GM19099 (cell line): ENCODE data around the gene CREB5.

Experiments
- POLR2A ChIP-seq: IDR thresholded peaks from 3 replicates; pipeline ENCODE4 v1.6.1; 2011; ENCODE audit warnings: low read depth; ENCODE audit not compliant: insufficient read length; ENCODE audit errors: extremely low read depth

CREB5 gene

DNA sequence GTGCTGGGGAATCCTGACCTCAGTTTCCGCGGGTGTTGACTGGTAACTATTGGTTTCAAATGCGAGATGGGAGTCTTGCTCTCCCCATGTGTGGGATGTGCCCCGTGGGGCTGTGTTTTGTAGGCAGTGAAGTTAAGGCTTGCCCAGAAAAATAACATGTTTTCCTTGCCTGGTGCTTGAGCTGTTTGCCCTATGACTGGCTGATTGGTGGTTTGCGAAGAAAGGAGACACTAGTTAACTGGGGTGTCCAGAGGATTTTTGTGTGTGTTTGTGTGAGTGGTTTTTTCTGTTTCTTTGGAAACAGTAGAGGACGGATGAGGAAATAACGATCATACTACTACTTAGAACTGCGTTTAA lies 61.9 kb downstream of the CREB5 start:
- TF ChIP-seq POLR2A: no peak

DNA sequence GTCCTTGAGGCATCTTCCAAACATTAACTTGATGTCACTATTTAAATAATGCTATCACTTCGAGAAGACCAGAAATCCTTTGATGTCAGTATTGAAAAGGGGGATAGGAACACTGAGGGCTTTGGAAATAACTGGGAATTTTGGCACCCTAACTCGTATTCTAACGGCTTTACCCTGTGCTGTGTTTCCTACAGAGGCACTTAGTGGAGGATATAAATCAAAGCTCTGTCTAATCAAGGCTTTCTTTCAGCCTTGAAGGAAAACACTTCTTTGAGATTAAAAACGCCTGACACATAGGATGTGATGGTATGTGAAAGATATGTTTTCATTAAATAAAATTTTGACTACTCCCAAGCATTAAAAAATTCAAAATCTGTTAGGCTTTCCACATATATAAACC lies 62.3 kb downstream of the CREB5 start:
- TF ChIP-seq POLR2A: no peak

DNA sequence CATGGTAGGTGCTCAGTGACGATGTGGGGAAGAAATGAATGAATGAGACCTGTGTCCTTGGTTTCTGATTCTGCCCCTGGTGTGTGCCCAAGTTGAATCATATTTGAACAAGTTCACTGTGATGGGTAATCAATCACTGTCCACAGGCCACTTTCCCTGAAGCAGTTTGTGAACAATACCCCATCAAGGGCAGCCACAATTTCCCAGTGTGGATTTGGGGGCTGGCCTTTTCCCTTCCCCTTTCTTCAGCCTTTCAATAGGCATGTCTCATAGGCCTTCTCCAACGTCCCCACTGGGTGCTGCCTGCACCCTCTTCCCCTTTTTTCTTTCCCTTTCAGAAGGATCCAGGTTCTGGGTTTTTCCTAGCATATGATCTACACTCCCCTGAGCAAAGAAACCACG lies 64.7 kb downstream of the CREB5 start:
- no peak for TF ChIP-seq POLR2A

DNA sequence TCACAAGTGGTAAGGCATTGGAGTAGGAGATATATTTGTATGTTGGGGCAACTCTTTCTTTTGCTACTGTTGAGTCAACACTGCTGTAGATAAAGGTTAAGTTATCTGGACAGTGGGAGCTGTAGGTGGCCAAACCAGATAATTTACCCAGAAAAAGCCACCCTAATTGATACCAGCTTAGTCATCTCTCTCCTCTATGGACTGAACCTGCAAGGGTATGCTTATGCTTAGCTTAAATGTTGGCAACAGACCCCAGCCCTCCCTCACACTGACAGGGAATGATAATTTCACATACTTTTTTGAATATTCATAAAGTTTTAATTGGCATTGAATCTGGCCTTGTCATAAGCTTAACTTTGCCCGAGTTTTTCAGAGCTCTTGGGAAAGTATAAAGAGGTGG lies 66.3 kb downstream of the CREB5 start:
- no peak for TF ChIP-seq POLR2A

DNA sequence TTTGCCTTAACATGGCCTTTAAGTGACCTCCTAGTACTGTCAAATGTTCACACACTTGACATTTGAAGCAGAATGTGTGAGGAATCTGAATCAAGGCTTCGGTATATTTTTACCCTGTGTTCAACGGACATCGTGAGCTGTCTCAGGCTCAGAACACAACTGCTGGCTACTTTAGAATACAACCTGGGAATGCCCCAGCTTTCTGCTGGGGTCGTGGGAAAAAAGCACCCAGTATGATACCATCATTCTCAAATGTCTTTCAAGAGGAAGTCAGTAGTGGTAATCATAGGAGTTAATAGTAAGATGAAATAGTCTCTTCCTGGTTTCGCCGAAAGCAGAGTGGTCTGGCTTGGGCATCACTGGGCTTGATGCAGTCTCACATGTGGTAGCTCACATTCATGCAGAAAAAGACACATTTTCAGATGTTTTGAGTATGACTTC lies 67.2 kb downstream of the CREB5 start:
- TF ChIP-seq POLR2A: no peak

DNA sequence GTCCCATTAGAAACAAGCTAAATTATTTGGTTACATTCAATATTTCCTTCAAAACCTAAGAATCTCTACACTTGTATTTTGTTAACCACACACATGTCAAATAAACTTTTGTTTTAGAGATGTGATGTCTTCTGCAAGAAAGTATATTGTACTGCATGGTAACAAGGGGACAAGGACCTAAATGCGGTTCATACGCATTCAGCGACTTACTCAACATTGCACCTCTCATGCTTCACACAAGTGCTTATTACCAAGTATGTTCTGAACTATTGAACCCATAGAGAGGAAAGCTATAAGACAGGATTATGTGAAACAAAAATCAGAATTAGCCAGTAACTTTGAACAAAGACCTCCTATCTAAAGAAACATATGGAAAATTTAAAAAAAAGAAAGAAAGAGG lies 68.3 kb downstream of the CREB5 start:
- no peak for TF ChIP-seq POLR2A

DNA sequence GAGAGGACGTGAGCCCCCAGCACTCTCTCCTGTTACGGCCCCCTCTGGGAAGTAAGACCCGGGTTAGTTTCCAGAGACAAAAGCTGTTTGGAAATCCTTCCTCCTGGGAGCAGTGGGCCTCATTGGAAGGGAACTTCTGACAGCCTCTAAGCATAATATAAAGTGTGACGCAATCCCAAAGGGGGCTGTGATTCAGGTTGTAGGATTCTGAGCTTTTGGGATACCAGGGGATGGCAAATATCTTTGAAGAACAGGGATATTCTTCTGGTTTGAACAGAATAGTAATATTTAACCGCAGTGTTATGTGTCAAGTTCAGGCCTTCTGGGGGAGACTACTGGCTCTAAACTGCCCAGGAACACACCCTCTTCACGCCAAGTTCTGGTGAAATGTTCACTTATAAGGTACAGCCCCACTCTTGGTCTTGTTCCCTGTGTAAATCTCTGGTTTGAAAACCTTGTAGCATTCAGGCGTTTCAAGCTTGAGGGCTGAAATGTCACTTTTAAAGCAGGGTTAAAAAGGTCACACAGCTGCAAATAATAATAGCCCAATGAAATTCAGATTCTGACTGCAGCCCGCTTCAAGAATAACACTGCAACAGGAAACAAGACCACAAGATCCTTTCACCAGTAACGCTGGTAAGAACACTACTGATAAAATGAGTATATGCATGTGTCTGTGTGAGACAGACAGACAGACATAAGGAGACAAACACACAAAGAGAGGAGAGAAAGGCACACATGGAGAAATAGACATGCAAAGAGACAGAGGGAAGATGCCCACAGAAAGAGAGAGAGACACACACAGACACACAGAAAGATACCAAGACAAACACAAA lies 69.0 kb downstream of the CREB5 start:
- no peak for TF ChIP-seq POLR2A

DNA sequence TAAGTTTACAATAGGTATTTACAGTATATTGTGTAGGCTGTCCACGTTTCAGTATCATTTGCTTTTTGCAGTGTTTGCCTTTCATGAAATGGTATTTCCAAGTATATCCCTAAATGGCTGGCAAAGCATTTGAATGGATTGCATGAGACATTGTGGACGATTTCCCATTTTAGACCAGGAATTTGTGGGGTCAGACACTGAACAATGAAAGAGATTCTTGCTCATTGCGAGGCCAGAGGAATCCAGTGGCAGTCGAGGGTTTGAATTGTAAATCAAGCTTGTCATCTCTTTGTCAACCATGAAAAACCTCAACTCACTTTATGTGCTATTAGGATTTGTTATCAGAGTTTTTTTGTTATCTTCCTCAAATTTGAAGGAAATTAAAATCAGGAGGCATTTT lies 70.8 kb downstream of the CREB5 start:
- no peak for TF ChIP-seq POLR2A

DNA sequence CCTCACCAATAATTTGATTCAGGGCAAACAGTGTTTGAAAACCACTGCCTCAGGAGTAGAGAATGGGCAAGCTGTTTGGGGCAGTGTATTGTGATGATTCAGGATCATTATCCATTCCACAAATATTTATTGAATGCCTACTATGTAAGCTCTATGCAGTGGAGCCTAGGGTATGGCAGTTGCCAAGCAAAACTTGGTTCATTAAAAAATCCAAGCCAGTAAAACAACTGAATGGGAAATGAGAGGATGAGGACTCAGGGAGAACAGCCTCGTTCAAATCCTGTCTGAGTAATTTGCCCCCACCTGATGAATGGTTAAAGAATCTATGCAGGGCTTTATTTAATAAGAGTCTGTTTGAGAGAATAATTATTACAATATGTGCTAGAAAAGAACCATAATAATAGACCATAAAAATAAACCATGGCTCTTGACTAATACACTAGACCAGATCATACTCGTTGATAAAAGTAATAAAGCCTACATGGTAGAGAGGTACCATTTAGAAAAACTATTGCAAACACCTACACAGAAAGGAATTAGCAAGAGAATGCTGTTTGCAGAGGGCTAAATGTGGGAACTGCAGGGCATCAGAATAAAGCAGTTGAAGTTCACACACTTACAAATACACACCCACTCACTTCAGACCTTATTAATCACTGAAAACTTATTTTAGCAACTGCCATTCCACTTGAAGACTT lies 71.7 kb downstream of the CREB5 start:
- no peak for TF ChIP-seq POLR2A

DNA sequence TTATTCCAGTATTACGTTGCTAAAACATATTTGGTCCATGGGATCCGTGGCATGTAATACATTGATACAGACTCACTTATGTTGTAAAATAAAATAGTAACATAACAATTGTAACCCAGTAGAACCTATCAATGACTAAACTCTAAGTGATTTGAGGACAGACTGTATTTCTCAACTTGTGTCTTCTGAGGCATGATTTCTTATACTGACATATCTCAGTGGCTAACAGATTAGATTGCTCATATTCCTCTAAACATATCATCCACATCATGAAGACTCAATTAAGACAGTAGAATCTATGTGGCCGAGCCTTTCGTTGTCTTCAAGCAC lies 72.3 kb downstream of the CREB5 start:
- TF ChIP-seq POLR2A: no peak

DNA sequence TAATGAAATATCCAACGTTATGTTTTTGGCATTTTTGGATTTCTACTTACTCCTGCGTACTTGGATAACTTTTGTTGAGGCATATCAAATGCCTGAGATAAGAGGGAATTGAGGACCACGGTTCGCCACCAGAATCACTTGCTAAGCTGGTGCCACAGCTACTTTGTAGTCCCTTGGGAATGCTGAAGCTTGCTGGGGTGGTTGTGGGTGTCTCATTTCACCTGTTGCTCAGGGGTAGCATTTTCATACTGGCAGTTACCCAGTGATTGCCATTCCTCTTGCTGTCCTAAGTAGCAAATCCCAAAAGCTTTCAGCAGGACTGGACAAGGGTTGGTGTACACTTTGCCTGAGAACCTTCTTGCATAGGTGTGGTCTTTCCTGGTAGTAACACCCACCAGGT lies 75.2 kb downstream of the CREB5 start:
- TF ChIP-seq POLR2A: no peak

DNA sequence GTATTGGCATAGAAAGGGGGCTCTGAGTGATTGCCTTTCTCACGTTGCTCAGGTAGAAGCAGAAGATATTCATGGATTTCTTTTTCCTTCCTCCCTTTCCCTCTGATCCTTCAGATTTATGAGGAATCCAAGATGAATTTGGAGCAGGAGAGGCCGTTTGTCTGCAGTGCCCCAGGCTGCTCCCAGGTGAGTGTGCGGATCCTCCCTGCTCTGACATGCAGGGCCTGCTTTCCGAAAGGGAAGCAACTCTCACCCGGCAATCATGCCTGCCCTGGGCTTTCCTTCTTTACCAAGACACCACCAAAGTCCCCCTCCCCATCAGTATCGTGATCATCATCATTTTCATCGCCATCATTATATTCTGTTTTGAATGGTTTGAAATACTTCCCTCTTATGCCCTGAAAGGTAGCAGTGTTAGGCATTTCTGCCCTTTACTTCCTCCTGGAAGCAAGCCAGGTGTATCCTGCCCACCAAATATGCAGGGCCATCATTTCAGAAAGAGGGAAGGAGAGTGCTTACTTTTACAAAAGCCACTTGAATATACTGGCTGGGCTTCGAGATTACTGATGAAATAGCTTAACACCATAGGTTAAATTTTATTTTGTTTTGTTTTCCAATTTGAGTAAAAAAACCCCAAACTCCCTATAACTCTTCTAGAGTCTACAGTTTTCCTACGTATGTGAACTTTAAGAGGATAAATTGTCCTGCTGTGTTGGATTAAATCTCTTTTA lies 75.9 kb downstream of the CREB5 start:
- no peak for TF ChIP-seq POLR2A

DNA sequence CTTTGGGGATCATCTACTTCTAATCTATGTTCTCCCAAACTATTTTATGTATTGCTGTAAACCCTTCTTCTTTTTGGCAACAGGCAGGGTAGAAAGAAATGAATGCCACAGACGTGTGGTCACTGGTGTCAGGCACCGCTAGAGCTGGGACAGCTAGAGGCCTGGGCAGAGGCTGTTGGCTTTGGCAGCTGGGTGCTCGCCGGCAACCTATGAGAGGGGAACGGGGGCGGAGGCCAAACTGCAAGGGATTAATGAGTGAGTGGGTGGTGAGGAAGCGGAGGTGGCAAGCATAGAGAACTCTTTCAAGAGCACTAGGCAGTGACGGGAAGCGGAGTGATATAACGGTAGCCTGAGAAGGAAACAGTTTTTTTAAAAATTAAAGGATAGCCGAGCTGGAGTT lies 78.5 kb downstream of the CREB5 start:
- TF ChIP-seq POLR2A: no peak

DNA sequence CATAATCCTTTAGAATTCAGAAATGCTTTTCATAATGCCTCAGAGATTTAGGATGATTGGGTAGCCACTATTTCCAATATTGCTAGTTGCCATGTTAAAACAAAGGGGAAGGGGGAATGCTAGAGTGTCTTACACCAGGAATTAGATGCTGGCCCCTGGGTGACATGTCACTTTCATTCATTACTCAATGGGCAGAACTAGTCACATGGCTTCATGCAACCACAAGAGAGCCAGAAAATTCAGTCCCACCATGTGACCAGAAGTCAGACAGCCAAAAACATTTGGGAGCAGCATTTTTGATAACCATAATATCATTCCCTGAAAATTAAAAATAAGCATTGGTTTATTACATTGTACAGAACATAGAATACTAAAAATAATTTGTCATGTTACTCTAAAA lies 81.2 kb downstream of the CREB5 start:
- no peak for TF ChIP-seq POLR2A

DNA sequence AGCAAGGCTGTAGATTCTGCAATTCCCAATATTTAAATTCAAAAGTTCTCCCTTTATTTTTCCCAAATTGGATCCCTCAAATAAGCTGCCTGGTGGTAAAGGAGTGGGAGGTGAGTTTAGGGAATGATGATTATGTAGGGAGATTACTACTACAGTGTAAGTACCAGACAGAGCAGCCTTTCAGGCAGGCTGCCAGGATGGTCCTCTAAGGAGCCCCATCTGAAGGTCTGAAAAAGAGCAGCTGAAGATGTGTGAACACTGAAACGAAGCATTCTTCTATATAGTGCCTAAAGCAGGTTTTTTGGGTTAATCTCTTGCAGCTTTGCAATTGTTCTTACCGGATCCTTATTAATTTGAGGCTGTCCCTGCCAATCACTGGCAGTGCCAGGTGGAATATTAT lies 84.7 kb downstream of the CREB5 start:
- no peak for TF ChIP-seq POLR2A

DNA sequence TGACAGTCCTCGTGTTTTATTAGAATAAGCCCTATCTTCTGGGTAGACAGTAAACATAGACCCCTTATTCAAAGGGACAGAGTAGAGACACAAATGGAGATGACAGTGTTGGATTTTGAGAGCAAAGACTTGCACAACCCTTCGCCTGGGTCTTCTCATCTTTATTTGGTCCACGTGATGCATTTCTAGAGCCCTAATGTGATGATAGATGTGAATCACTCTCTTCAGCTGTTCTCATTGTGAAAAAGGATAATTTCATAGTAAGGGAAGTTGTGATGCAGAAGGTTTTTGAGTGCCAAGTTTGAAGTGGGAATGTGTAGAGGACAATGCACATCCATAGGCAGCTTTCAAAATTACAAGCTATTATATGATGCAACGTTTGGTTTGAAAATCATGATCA lies 86.3 kb downstream of the CREB5 start:
- TF ChIP-seq POLR2A: no peak
